SU-DHL-6 (cell line): ENCODE results near the gene KCND3.

ENCODE experiments used
- EZH2phosphoT487 ChIP-seq: fragments of 200-600 bp; sonication (generic), shearing (Covaris generic); conservative IDR thresholded peaks from 2 replicates; pipeline ENCODE4 v1.6.1; 2018; ENCODE audit warnings: mild to moderate bottlenecking, antibody characterized with exemption, low read length, moderate library complexity, mixed read lengths
- TF ChIP-seq, protein P1 (sequence below): fragments of 200-600 bp; sonication (generic); IDR thresholded peaks from one replicate; pipeline ENCODE4 v1.5.1; 2017; ENCODE audit warnings: antibody characterized with exemption, mild to moderate bottlenecking, low read length, moderate library complexity; ENCODE audit not compliant: insufficient read depth, poor library complexity, severe bottlenecking

DNA sequence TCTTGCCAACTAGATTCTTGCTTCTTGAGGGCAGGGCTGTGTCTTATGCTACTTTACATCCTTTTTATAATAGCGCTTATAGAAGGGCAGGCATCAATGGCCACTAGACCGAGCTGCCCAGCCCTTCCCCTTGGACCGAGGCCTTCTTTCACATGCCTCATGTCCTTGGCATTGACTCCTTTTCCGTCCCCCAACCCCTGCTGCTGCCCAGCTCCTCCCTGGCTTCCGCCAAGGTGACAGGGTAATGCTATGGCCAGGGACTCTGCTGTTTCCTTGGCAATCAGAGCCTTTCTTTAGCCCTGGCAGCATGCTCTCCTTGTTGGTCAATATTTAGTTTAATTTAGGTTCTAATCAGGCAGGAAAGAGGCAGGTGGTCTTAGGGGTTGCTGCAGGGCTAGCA lies 185.5 kb downstream of the KCND3 start:
- TF ChIP-seq, protein P1, sequence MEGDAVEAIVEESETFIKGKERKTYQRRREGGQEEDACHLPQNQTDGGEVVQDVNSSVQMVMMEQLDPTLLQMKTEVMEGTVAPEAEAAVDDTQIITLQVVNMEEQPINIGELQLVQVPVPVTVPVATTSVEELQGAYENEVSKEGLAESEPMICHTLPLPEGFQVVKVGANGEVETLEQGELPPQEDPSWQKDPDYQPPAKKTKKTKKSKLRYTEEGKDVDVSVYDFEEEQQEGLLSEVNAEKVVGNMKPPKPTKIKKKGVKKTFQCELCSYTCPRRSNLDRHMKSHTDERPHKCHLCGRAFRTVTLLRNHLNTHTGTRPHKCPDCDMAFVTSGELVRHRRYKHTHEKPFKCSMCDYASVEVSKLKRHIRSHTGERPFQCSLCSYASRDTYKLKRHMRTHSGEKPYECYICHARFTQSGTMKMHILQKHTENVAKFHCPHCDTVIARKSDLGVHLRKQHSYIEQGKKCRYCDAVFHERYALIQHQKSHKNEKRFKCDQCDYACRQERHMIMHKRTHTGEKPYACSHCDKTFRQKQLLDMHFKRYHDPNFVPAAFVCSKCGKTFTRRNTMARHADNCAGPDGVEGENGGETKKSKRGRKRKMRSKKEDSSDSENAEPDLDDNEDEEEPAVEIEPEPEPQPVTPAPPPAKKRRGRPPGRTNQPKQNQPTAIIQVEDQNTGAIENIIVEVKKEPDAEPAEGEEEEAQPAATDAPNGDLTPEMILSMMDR, result no peak
- TF ChIP-seq EZH2phosphoT487, result no peak
